KMS-11 (cell line): ENCODE results near the gene SND1.

Experiments used
- H2AFZ ChIP-seq: fragments of 200-600 bp; sonication (generic); 2 replicates; pipeline ENCODE4 v1.6.1; 2016; ENCODE audit warnings: antibody characterized with exemption, mixed run types, low read depth
- H3K27ac ChIP-seq: fragments of 200-600 bp; sonication (generic); 2 replicates; pipeline ENCODE4 v1.6.1; 2016; ENCODE audit warnings: mild to moderate bottlenecking, mixed run types
- H3K27me3 ChIP-seq: fragments of 200-600 bp; sonication (generic); 2 replicates; pipeline ENCODE4 v1.6.1; 2017; ENCODE audit warnings: mild to moderate bottlenecking, low read depth, mixed run types, moderate library complexity; ENCODE audit not compliant: insufficient read depth
- H3K36me3 ChIP-seq: fragments of 200-600 bp; sonication (generic); 2 replicates; pipeline ENCODE4 v1.6.1; 2017; ENCODE audit warnings: mild to moderate bottlenecking, mixed run types; ENCODE audit not compliant: insufficient read depth
- H3K4me1 ChIP-seq: fragments of 200-600 bp; sonication (generic); 2 replicates; pipeline ENCODE4 v1.6.1; 2016; ENCODE audit warnings: mild to moderate bottlenecking, low read depth, mixed run types; ENCODE audit not compliant: poor library complexity, severe bottlenecking
- H3K4me2 ChIP-seq: fragments of 200-600 bp; sonication (generic); 2 replicates; pipeline ENCODE4 v1.7.0; 2016; ENCODE audit warnings: mild to moderate bottlenecking, mixed run types
- H3K4me3 ChIP-seq: fragments of 200-600 bp; sonication (generic); IDR thresholded peaks from 2 replicates; pipeline ENCODE4 v1.6.1; 2017; ENCODE audit warnings: low read depth, low read length, mixed read lengths; ENCODE audit not compliant: insufficient read depth
- H3K79me2 ChIP-seq: fragments of 200-600 bp; sonication (generic); 2 replicates; pipeline ENCODE4 v1.6.1; 2016; ENCODE audit warnings: low read depth, mixed run types; ENCODE audit not compliant: insufficient read depth
- H3K9ac ChIP-seq: fragments of 200-600 bp; sonication (generic); 2 replicates; pipeline ENCODE4 v1.6.1; 2016; ENCODE audit warnings: mild to moderate bottlenecking, mixed run types
- H4K20me1 ChIP-seq: fragments of 200-600 bp; sonication (generic); 2 replicates; pipeline ENCODE4 v1.6.1; 2016; ENCODE audit warnings: mild to moderate bottlenecking, mixed run types; ENCODE audit not compliant: insufficient read depth
- CTCF ChIP-seq: fragments of 200-600 bp; sonication (generic); conservative IDR thresholded peaks from 2 replicates; pipeline ENCODE4 v1.6.1; 2017; ENCODE audit warnings: low read depth, mild to moderate bottlenecking, antibody characterized with exemption, low read length, moderate library complexity, mixed read lengths

Gene SND1

GRCh38 chr7:127844165-127844564 lies 192.2 kb downstream of the SND1 start:
- Histone ChIP-seq H3K4me2 (peak overlapping the region; percentile 26; the same call in 1 of the 2 replicates), H3K27me3 (no peaks in the 10 kb centered on the region), H4K20me1 (0 out of 2 replicates have a peak, but pooled peaks cover 8% of the 10 kb centered on the region), H3K36me3 (peaks cover 9% of the 10 kb centered on the region; the same call in 1 of the 2 replicates), H3K4me3 (no peak overlapping the region), H3K4me1 (peaks cover 37% of the 10 kb centered on the region), H3K79me2 (no peaks in the 10 kb centered on the region), H3K27ac (0 out of 2 replicates have a peak overlapping the region, but pooled peaks have one; percentile 17), H3K9ac (no peak overlapping the region), H2AFZ (no peak overlapping the region)
- TF ChIP-seq CTCF, result no peak

GRCh38 chr7:127844707-127845331 lies 192.8 kb downstream of the SND1 start:
- Histone ChIP-seq H3K4me3 (no peak overlapping the region), H3K4me2 (peak overlapping the region; percentile 26), H3K27ac (peak overlapping the region; percentile 17; the same call in 1 of the 2 replicates), H3K27me3 (no peaks in the 10 kb centered on the region), H3K9ac (no peak overlapping the region), H3K36me3 (peaks cover 9% of the 10 kb centered on the region; the same call in 1 of the 2 replicates), H3K4me1 (peaks cover 37% of the 10 kb centered on the region), H3K79me2 (no peaks in the 10 kb centered on the region), H2AFZ (no peak overlapping the region), H4K20me1 (0 out of 2 replicates have a peak, but pooled peaks cover 8% of the 10 kb centered on the region)
- no peak for TF ChIP-seq CTCF

- Histone ChIP-seq H3K79me2 (no peaks in the 10 kb centered on the region), H3K4me1 (peaks cover 37% of the 10 kb centered on the region), H4K20me1 (0 out of 2 replicates have a peak, but pooled peaks cover 8% of the 10 kb centered on the region), H3K9ac (no peak overlapping the region), H2AFZ (no peak overlapping the region), H3K4me2 (peak overlapping the region; percentile 26; the same call in 1 of the 2 replicates), H3K27ac (peak overlapping the region; percentile 17), H3K27me3 (no peaks in the 10 kb centered on the region), H3K4me3 (no peak overlapping the region), H3K36me3 (peaks cover 9% of the 10 kb centered on the region; the same call in 1 of the 2 replicates)
- no peak for TF ChIP-seq CTCF
Measured at GRCh38 chr7:127845522-127846214, 193.7 kb downstream of the SND1 start.

GRCh38 chr7:127847641-127848040 lies 195.6 kb downstream of the SND1 start:
- H3K79me2 ChIP-seq, result no peaks in the 10 kb centered on the region
- no peak overlapping the region for H3K27ac ChIP-seq
- H3K4me1 ChIP-seq, result peaks cover 42% of the 10 kb centered on the region
- H3K9ac ChIP-seq, result no peak overlapping the region
- H3K4me3 ChIP-seq, result no peak overlapping the region
- peaks cover 9% of the 10 kb centered on the region; the same call in 1 of the 2 replicates for H3K36me3 ChIP-seq
- 0 out of 2 replicates have a peak, but pooled peaks cover 8% of the 10 kb centered on the region for H4K20me1 ChIP-seq
- H3K4me2 ChIP-seq, result no peak overlapping the region
- TF ChIP-seq CTCF, result no peak
- H2AFZ ChIP-seq, result no peak overlapping the region
- H3K27me3 ChIP-seq, result no peaks in the 10 kb centered on the region
